Tibial nerve (tissue), 3 donors: ENCODE results near the gene BRME1.

Experiments
- POLR2A ChIP-seq, 2 donors: fragments of 450-650 bp; IDR thresholded peaks; one replicate each; pipeline ENCODE4 v1.6.1; 2017; ENCODE audit warnings: antibody characterized with exemption in 2 of 2, mild to moderate bottlenecking in 2 of 2, moderate library complexity in 2 of 2
- TF ChIP-seq, protein P1 (sequence below), 5 experiments: fragments of 200-600 bp in 3 of 5; fragments of 450-650 bp in 2 of 5; sonication (generic) in 3 of 5; IDR thresholded peaks; one replicate each; pipeline ENCODE4 v1.5.1; 2016 to 2019; ENCODE audit warnings: antibody characterized with exemption in 5 of 5, mild to moderate bottlenecking in 3 of 5, moderate library complexity in 2 of 5

GRCh38 chr19:13890136-13890535 lies 15.8 kb downstream of the BRME1 start:
- TF ChIP-seq, protein P1, sequence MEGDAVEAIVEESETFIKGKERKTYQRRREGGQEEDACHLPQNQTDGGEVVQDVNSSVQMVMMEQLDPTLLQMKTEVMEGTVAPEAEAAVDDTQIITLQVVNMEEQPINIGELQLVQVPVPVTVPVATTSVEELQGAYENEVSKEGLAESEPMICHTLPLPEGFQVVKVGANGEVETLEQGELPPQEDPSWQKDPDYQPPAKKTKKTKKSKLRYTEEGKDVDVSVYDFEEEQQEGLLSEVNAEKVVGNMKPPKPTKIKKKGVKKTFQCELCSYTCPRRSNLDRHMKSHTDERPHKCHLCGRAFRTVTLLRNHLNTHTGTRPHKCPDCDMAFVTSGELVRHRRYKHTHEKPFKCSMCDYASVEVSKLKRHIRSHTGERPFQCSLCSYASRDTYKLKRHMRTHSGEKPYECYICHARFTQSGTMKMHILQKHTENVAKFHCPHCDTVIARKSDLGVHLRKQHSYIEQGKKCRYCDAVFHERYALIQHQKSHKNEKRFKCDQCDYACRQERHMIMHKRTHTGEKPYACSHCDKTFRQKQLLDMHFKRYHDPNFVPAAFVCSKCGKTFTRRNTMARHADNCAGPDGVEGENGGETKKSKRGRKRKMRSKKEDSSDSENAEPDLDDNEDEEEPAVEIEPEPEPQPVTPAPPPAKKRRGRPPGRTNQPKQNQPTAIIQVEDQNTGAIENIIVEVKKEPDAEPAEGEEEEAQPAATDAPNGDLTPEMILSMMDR (IDR thresholded peaks at IDR 0.05): no peak
- no peak for TF ChIP-seq POLR2A (IDR thresholded peaks at IDR 0.05)
